EL (cell line): ENCODE measurements around the gene SYNC.
"Not testable (repeated sequence)": the region's sequence is repeated elsewhere in the genome, so short reads cannot be mapped to it uniquely, and the experiment has no call there.

ENCODE experiments used
- DNase-seq: peaks from one replicate; pipeline ENCODE4 v3.0.0-alpha.2; 2016

The SYNC gene

DNA sequence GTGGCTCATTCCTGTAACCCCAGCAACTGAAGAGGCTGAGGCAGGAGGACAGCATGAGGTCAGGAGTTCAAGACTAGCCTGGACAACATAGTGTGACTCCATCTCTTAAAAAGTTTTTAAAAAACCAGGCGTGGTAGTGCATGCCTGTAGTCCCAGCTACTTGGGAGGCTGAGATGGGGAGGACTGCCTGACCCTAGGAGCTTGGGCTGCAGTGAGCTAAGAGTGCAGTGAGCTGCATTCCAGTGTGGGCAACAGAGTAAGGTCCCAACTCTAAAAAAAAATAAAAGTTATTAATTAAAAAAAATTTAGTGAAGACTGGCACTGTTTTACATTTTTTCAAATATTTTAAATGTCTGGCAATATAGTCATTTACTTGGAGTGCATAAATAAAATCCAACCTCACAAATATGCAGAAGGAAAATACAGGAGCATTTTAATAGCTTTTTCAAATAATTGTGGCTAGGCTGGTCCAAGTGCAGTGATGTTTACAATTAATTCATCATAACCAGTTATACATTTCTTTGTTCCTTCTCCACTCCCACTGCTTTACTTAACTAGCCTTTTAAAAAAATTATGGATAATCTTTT is 63.0 kb downstream of the SYNC start:
- DNase-seq = peak; percentile 60

DNA sequence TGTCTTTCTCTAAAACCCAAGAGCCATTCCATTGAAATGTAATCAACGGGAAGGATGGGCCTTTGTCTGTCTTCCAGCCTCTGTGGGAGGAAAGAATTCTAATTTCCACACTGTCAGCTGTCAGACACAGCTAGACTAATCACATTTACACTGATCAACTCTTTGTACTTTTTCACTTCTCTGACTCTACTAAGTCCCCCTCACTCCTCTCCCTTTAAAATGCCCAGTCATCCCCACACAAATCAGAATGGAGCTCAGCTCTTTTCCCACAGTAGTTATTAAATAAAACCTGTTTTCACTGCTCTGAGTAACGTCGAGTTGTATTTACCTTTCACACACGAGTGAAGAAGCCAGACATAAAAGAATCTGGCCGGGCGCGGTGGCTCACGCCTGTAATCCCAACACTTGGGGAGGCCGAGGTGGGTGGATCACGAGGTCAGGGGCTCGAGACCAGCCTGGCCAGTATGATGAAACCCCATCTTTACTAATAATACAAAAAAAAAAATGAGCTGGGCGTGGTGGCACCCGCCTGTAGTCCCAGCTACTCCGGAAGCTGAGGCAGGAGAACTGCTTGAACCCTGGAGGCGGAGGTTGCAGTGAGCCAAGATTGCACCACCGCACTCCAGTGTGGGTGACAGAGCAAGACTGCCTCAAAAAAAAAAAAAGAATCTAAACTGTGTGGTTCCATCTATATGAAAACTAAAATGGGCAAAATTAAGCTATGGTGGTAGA is 65.5 kb downstream of the SYNC start:
- no peak for DNase-seq

DNA sequence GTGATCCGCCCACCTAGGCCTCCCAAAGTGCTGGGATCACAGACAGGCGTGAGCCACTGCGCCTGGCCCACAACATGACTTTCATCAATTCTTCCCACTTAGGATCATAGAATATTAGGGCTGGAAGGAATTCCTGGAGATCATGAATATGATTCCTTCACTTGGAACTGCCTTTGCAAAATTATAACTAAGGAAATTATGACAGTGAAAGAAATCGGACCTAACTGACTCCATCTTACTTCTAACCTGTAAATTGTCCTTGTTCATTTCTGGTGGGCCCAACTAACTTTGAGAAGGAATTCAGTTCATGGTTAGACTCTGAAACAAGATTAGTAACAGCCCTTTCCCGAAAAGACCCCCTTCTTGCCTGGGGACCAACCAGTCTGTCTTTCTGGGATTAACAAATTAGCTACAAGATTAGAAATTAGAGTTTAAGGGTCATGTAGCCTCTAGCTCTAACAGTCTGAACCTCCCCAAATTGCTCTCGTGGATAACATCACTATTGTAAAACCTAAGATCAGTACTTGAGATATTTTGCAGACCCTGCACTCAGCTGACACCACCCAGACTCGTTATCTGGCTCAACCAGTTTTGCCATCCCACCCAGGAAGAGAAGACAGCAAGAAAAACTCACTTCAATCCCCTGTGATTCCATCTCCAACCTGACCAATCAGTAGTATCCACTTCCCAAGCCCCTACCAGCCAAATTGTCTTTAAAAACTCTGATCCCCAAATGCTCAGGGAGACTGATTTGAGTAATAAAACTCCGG is 66.9 kb downstream of the SYNC start:
- DNase-seq = no peak

DNA sequence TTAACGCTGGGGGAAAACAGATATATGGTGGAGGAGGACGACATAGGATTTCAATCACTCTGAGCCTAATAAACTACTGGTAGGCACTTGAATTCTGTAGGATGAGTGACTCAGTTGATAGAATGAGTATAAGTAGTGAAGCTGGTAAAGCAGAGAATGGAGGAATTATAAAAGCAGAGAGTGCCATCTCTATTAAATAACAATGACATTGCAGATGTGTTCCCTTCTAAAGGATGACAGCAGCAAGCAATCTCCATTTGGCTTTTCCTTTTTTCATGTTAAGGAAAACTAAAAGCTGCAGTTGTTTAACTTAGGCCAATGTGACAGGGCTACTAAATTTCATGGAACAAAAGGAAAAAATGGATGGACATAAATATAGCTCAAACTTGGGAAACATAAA is 69.7 kb downstream of the SYNC start:
- DNase-seq = no peak

DNA sequence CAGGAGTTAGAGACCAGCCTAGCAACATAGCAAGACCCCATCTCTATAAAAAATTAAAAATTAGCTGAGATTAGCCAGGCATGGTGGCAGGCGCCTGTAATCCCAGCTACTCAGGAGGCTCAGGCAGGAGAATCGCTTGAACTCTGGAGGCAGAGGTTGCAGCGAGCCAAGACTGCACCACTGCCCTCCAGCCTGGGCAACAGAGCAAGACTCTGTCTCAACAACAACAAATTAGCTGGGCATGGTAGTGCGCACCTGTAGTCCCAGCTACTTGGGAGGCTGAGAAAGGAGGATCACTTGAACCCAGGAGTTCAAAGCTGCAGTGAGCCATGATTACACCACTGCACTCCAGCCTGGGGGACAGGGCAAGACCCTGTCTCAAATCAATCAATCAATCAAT is 72.4 kb downstream of the SYNC start:
- not testable (repeated sequence) for DNase-seq
